ENCODE results near the gene ZKSCAN3. TPM values are rescaled to one million over a fixed set of nuclear protein-coding genes. Genes with fewer than 3 reads are reported as not detected.
"Not testable (repeated sequence)": the region's sequence is repeated elsewhere in the genome, so short reads cannot be mapped to it uniquely, and the experiment has no call there.

Gene ZKSCAN3
- total RNA-seq, 1 donor from 2014 or later = 9.5 TPM

DNA sequence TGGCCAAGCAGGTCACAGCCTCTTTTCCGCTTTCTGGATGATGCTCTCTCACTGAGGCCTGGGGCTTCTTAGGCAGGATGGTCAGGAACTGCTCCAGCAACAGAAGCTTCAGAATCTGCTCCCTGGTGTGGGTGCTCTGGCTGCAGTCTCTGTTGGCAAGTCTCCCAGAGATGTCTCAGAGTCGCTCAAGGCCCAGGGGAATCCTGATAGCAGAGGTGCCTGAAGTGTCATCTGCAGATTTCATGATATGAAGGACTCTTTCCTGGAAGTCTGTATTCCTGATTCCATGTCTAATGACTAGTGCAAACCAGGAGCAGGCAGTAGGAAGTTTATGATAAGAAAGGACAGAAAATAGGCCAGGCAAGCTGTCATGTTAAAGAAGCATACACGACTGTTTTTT lies 34.1 kb upstream of the ZKSCAN3 start:
- H3K4me1 Mint-ChIP-seq (ENCODE audit: unreplicated experiment) = no peaks in the 10 kb centered on the region
- no peak overlapping the region for H3K4me3 Mint-ChIP-seq (ENCODE audit: unreplicated experiment)
- peaks cover 9% of the 10 kb centered on the region for H3K36me3 Mint-ChIP-seq (ENCODE audit: low read depth, unreplicated experiment)
- no peak overlapping the region for H3K27ac Mint-ChIP-seq (ENCODE audit: unreplicated experiment)
- H3K9me3 Mint-ChIP-seq (ENCODE audit: unreplicated experiment) = no peaks in the 10 kb centered on the region
- DNase-seq (ENCODE audit: low spot score) = no peak
- TF ChIP-seq CTCF (IDR thresholded peaks at IDR 0.05; ENCODE audit: unreplicated experiment) = no peak
- H3K27me3 Mint-ChIP-seq (ENCODE audit: unreplicated experiment) = no peaks in the 10 kb centered on the region

GRCh38 chr6:28317866-28318265 lies 31.9 kb upstream of the ZKSCAN3 start:
- H3K4me1 Mint-ChIP-seq (ENCODE audit: unreplicated experiment); H3K27ac Mint-ChIP-seq (ENCODE audit: unreplicated experiment); H3K9me3 Mint-ChIP-seq (ENCODE audit: unreplicated experiment); H3K36me3 Mint-ChIP-seq (ENCODE audit: low read depth, unreplicated experiment); H3K4me3 Mint-ChIP-seq (ENCODE audit: unreplicated experiment); DNase-seq (ENCODE audit: low spot score); H3K27me3 Mint-ChIP-seq (ENCODE audit: unreplicated experiment): not testable (repeated sequence)

GRCh38 chr6:28322661-28323060 lies 27.1 kb upstream of the ZKSCAN3 start:
- no peak for TF ChIP-seq CTCF (IDR thresholded peaks at IDR 0.05; ENCODE audit: unreplicated experiment)
- Mint-ChIP-seq H3K4me1 (ENCODE audit: unreplicated experiment) (no peaks in the 10 kb centered on the region), H3K4me3 (ENCODE audit: unreplicated experiment) (no peak overlapping the region), H3K36me3 (ENCODE audit: low read depth, unreplicated experiment) (peaks cover 26% of the 10 kb centered on the region), H3K27me3 (ENCODE audit: unreplicated experiment) (peaks cover 9% of the 10 kb centered on the region), H3K9me3 (ENCODE audit: unreplicated experiment) (peaks cover 12% of the 10 kb centered on the region), H3K27ac (ENCODE audit: unreplicated experiment) (no peak overlapping the region)
- no peak for DNase-seq (ENCODE audit: low spot score)

- Mint-ChIP-seq H3K9me3 (ENCODE audit: unreplicated experiment) (peaks cover 13% of the 10 kb centered on the region), H3K4me3 (ENCODE audit: unreplicated experiment) (no peak overlapping the region), H3K27ac (ENCODE audit: unreplicated experiment) (no peak overlapping the region), H3K4me1 (ENCODE audit: unreplicated experiment) (no peaks in the 10 kb centered on the region), H3K36me3 (ENCODE audit: low read depth, unreplicated experiment) (peaks cover 30% of the 10 kb centered on the region), H3K27me3 (ENCODE audit: unreplicated experiment) (peaks cover 10% of the 10 kb centered on the region)
- no peak for TF ChIP-seq CTCF (IDR thresholded peaks at IDR 0.05; ENCODE audit: unreplicated experiment)
- DNase-seq (ENCODE audit: low spot score) = no peak
Observed at GRCh38 chr6:28323813-28324424, 25.8 kb upstream of the ZKSCAN3 start.

DNA sequence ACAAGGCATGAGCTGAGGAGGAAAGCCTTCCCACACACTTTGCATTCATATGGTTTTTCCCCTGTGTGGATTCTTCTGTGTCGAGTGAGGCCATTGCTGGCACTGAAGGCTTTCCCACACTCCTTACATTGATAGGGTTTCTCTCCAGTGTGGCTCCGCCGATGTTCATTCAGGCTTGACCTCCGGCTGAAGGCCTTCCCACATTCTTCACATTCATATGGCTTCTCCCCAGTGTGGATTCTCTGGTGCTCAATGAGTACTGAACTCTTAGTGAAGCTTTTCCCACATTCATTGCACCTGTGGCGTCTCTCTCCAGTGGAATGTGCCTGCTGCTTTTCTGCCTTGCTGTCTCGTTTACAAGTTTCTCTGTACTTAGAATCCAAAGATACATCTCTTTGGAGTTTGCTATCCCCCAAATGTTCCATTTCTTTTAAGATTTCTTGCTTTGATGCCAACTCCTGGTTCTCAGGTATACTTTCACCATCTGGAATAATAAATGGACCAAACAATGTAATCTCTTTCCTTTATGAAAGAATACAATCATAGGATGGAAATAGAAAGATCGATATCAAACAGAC lies 23.3 kb upstream of the ZKSCAN3 start:
- no peak overlapping the region for H3K27ac Mint-ChIP-seq (ENCODE audit: unreplicated experiment)
- H3K36me3 Mint-ChIP-seq (ENCODE audit: low read depth, unreplicated experiment) = peaks cover 35% of the 10 kb centered on the region
- peak overlapping the region; percentile 28 for H3K4me3 Mint-ChIP-seq (ENCODE audit: unreplicated experiment)
- peaks cover 13% of the 10 kb centered on the region for H3K9me3 Mint-ChIP-seq (ENCODE audit: unreplicated experiment)
- no peaks in the 10 kb centered on the region for H3K4me1 Mint-ChIP-seq (ENCODE audit: unreplicated experiment)
- DNase-seq (ENCODE audit: low spot score) = no peak
- TF ChIP-seq CTCF (IDR thresholded peaks at IDR 0.05; ENCODE audit: unreplicated experiment) = no peak
- peaks cover 10% of the 10 kb centered on the region for H3K27me3 Mint-ChIP-seq (ENCODE audit: unreplicated experiment)
